ENCODE results near the gene DGCR8.

DGCR8 gene

GRCh38 chr22:20079745-20080444 is at the start of gene DGCR8:
Gene DGCR8, plus strand, starts transcription at chr22:20080241. Its CDS starts 5,723 bp downstream, at chr22:20085964.
- peak; percentile 92 for DNase-seq (ENCODE audit: low spot score)

- no peak for DNase-seq (ENCODE audit: low spot score)
These were observed 48.2 kb upstream of the DGCR8 start for GRCh38 chr22:20031732-20032406.

- DNase-seq (ENCODE audit: low spot score) = no peak
These were observed 47.5 kb upstream of the DGCR8 start for GRCh38 chr22:20032407-20032991.

GRCh38 chr22:20033045-20033706 is 46.9 kb upstream of the DGCR8 start:
- DNase-seq (ENCODE audit: low spot score) = peak; percentile 10

GRCh38 chr22:20034143-20034542 is 45.9 kb upstream of the DGCR8 start:
- no peak for DNase-seq (ENCODE audit: low spot score)

- DNase-seq (ENCODE audit: low spot score) = no peak
These were observed 44.5 kb upstream of the DGCR8 start for GRCh38 chr22:20035375-20036083.

- DNase-seq (ENCODE audit: low spot score) = no peak
These were observed 44.0 kb upstream of the DGCR8 start for GRCh38 chr22:20036084-20036482.

GRCh38 chr22:20036535-20037392 is 43.3 kb upstream of the DGCR8 start:
- DNase-seq (ENCODE audit: low spot score) = no peak

GRCh38 chr22:20037419-20037818 is 42.6 kb upstream of the DGCR8 start:
- no peak for DNase-seq (ENCODE audit: low spot score)

- DNase-seq (ENCODE audit: low spot score) = no peak
These were observed 41.5 kb upstream of the DGCR8 start for GRCh38 chr22:20038574-20038973.

GRCh38 chr22:20039683-20040325 is 40.2 kb upstream of the DGCR8 start:
- no peak for DNase-seq (ENCODE audit: low spot score)

GRCh38 chr22:20040327-20041200 is 39.5 kb upstream of the DGCR8 start:
- no peak for DNase-seq (ENCODE audit: low spot score)

GRCh38 chr22:20043057-20043996 is 36.7 kb upstream of the DGCR8 start:
- DNase-seq (ENCODE audit: low spot score) = no peak

GRCh38 chr22:20043997-20044342 is 36.1 kb upstream of the DGCR8 start:
- no peak for DNase-seq (ENCODE audit: low spot score)

- no peak for DNase-seq (ENCODE audit: low spot score)
These were observed 35.4 kb upstream of the DGCR8 start for GRCh38 chr22:20044495-20045151.

GRCh38 chr22:20046730-20047129 is 33.3 kb upstream of the DGCR8 start:
- no peak for DNase-seq (ENCODE audit: low spot score)

- no peak for DNase-seq (ENCODE audit: low spot score)
These were observed 28.1 kb upstream of the DGCR8 start for GRCh38 chr22:20051927-20052308.
